Activated CD4-positive, alpha-beta T cell treated with anti-CD3 and anti-CD28 coated beads, Interleukin-2, amount 50 U/mL, for 1 hour (primary cell): Measurements from ENCODE around the gene NAGLU.
A peak's percentile ranks its signal among the peaks of the same experiment; 100 is the strongest.
"Not testable (repeated sequence)": the region's sequence is repeated elsewhere in the genome, so short reads cannot be mapped to it uniquely, and the experiment has no call there.

ENCODE experiments used
- DNase-seq: peaks from one replicate; pipeline ENCODE4 v3.0.0-alpha.2; 2020

NAGLU gene

DNA sequence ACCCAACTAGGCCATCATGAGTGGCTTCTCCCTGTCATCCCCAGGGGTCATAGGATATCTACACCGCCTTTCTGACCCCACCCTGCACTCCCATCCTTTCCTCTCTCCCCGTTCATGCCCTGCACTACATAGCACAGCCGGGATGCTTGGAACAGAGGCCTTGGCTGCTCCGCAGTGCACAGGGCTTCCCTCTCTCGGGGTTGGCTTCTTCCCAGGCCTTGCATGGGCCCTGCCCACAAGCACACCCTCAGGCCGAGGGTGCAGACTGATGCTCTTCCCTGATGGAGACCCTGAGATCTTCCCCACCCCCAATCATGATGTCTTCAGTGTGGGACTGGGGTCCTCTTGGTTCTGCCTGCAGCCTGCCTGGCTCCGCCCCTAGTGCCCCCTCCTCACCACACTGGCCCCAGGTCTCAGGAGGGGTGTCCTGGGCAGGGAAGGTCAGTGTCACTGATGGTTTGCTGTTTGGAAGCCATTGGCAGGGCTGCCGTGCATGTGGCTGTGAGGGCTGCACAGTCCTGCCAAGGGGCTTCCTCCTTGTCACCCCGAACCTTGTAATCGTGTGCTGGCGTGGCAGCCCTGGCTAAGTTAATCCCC, 14.3 kb upstream of the NAGLU start:
- no peak for DNase-seq

GRCh38 chr17:42522263-42522790, 13.7 kb upstream of the NAGLU start:
- DNase-seq = no peak

- DNase-seq = no peak
These were observed 13.2 kb upstream of the NAGLU start for GRCh38 chr17:42522798-42523278.

- DNase-seq = no peak
These were observed 10.8 kb upstream of the NAGLU start for GRCh38 chr17:42525221-42525620.

- no peak for DNase-seq
These were observed 10.0 kb upstream of the NAGLU start for GRCh38 chr17:42526031-42526444.

DNA sequence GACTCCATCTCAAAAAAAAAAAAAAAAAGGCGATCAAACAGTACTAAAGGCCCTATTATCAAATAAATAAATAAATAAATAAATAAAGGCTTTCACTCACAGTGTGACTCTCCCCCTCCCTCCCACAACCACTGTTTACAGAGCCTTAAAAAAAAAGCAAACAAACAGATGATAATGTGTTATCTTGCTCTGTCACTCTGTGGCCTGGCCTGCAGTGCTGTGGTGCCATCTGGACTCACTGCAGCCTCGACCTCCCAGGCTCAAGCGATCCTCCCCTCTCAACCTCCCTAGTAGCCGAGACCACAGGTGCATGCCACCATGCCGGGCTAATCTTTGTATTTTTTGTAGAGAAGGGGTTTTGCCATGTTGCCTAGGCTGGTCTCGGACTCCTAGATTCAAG, 8.1 kb upstream of the NAGLU start:
- DNase-seq = no peak

DNA sequence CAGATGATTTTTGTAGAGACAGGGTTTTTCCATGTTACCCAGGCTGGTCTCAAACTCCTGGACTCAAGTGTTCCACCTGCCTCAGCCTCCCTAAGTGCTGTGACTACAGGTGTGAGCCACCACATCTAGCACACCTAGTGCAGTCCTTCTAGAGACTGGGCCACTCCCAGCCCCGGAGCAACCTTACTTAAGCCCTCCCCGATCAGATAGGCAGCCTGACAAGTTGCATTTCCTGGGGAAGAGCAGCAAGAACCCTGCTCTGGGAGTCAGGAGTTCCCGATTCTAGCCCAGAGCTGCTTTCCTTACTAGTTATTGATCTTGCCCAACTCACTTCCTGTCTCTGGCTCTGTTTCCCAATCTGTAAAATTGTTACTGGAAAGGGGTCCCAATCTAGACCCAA, 7.0 kb upstream of the NAGLU start:
- no peak for DNase-seq

GRCh38 chr17:42530952-42531454, 5.0 kb upstream of the NAGLU start:
- no peak for DNase-seq

- DNase-seq = peak; percentile 47
These were observed 4.3 kb upstream of the NAGLU start for GRCh38 chr17:42531455-42532354.

DNA sequence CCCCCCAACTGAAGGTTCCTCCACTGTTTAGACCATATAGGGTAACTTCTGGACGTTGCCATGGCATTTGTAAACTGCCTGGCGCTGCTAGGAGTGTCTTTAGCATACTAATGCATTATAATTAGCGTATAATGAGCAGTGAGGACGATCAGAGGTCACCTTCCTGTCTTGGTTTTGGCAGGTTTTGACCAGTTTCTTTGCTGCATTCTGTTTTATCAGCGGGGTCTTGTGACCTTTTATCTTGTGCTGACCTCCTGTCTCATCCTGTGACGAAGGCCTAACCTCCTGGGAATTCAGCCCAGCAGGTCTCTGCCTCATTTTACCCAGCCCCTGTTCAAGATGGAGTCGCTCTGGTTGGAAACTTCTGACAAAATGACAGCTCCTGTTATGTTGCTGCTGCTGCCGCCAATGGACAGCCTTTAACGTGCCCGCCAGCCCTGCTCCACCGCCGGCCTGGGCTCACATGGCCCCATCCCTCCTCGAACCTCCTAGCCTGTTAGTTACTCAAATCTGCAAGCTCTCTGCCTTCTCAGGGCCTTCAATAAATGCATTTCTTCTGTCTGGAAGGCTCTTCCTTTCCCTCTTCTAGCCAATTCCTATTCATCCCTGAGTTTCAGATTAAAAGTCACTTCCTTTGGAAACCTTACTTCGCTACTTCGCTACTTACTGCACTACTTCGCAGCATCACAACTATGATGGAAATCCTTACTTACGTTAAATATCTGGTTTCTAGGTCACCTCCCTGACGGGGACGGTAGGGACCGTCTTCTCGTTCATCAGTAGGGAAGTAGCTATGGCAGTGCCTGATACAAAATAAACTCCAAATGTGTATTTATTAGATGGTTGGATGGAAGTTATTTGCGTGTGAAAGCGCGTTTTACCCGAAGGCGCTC, 640 bp upstream of the NAGLU start:
- DNase-seq = no peak

DNA sequence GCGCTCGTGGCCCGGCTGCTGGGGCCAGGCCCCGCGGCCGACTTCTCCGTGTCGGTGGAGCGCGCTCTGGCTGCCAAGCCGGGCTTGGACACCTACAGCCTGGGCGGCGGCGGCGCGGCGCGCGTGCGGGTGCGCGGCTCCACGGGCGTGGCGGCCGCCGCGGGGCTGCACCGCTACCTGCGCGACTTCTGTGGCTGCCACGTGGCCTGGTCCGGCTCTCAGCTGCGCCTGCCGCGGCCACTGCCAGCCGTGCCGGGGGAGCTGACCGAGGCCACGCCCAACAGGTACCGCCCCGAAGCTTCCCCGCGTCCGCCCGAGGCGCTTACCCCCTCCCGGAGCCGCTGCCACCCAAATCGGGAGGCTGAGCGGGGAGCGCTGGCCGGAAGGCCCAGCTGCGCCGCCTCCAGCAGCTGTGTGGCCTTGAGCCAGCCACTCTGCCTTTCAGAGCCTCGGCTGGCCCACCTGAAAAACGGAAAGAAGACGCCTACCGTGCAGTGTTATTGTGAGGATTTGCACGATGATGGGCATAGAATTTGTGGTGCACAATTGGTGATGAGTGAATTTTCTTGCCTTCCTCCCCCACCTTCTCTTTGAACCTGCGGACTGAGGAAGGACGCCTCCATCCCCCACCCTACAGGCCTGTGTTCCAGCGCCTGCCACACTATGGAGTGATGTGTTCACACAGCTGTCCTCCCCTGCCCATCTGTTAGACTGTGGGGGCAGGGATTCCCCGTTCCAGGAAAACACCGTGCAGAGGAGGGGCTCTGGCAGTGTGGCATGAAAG, 523 bp downstream of the NAGLU start:
- DNase-seq = peak; percentile 59

DNA sequence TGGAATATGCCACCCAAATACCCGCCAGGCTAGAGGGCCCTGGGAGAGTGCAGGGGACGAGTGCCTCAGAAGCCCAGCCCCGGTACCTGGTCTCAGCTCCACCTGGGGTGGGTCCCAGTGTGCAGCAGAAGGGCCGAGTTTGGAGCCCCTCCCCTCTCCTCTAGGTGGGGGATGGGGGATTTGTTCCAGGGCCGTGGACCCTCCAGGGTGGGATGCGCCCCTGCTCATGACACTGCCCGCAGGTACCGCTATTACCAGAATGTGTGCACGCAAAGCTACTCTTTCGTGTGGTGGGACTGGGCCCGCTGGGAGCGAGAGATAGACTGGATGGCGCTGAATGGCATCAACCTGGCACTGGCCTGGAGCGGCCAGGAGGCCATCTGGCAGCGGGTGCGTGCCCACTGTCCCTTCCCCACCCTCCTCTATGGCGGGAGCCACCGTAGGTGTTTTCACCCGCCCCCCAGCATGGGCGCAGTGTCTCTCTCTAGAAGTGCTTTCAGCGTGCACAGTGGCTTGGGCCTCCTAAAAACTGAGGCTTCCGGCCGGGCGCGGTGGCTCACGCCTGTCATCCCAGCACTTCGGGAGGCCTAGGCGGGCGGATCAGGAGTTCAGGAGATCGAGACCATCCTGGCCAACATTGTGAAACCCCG, 1.2 kb downstream of the NAGLU start:
- no peak for DNase-seq

GRCh38 chr17:42537826-42538451, 1.9 kb downstream of the NAGLU start:
- no peak for DNase-seq

DNA sequence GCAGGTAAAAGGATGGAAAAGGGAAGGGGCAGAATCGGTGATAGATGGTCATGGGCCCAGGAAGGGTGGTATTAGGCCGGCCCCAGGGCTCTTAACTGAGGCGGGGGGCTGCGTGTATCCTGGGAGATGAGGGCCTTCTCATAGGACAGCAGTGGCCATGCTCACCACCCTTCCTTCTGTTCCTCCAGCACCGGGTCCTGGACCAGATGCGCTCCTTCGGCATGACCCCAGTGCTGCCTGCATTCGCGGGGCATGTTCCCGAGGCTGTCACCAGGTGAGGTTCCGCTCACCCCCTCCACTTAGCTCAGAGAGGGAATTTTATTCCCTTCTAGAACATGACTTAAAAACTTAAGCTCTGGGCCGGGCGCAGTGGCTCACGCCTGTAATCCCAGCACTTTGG, 2.4 kb downstream of the NAGLU start:
- no peak for DNase-seq

GRCh38 chr17:42540558-42540957, 4.5 kb downstream of the NAGLU start:
- not testable (repeated sequence) for DNase-seq

- DNase-seq = no peak
These were observed 5.2 kb downstream of the NAGLU start for GRCh38 chr17:42541041-42541833.

GRCh38 chr17:42543190-42544079, 7.4 kb downstream of the NAGLU start:
- no peak for DNase-seq

GRCh38 chr17:42544874-42545283, 8.8 kb downstream of the NAGLU start:
- DNase-seq = no peak
